Endometrial microvascular endothelial cells (primary cell): ENCODE results near the gene DOCK9. TPM values are rescaled to one million over a fixed set of nuclear protein-coding genes. Genes with fewer than 3 reads are reported as not detected.

ENCODE experiments used
- in situ Hi-C: cut with HindIII; loops from 2 replicates; pipeline ENCODE4 v1.10.0; 2017; ENCODE audit warnings: low sequenced_read_pairs, low pct_unique_long_range_greater_than_20kb; ENCODE audit errors: inconsistent ontology term
- total RNA-seq: library from RNA; depleted of rRNA; stranded (reverse); fragments of >200 nt; gene quantifications from one replicate; pipeline ENCODE4 v1.2.3, GENCODE V29; 2015; ENCODE audit errors: inconsistent ontology term

DOCK9 gene
- total RNA-seq, 1 donor from 2014 or later, result 210 TPM

DNA sequence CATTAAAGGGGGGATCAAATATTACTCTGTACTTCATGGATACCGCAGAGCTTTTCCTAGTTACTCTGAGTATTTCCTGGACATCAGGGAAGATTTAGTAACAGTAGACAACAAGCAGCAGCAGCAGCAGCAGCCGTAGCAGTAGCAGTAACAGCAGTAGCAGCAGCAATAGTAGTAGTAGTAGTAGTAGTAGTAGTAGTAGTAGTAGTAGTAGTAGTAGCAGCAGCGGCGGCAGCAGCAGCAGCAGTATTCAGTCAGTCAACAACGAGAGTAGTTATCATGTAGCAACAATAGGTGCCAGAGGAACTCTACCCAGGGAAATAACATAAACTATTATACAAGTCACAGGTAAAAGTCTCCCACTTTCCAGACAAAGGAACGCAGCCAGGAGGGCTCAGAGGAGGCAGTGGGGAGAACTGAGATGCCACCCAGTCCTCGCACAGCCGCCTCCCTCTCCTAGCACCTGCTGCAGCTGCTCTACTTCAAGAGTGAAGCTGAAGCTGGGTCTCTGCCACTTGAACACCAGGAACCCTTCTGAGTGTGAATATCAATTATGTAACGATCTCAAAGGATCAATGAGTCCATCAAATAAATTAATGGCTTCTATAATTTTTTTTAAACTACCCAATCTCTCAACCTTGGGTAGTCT is 1.3 kb upstream of the DOCK9 start:
- in situ Hi-C loops, result no loop called here

GRCh38 chr13:98978280-98978679 is 416 bp upstream of the DOCK9 start:
- in situ Hi-C loops, result no loop called here

DNA sequence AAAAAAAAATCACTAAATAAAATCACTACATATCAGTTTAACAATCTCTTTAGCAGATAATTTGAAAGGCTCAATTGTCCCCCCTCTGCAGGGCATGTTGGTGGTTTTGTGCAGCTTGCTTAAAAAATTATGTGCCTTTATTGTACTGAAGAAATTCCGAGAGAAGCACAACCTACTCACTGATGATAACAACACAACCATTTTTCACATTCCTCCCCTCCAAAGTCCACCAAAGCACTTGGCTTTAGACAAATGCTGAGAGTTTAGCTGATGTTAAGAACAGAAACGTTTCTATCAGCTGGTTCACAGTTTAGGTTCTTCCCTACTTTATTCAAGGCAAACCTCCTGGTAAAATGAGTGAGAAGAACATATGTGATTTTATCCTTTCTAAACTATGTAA is 923 bp downstream of the DOCK9 start:
- in situ Hi-C loops, result no loop called here

- in situ Hi-C loops, result no loop called here
These were observed 1.5 kb downstream of the DOCK9 start for GRCh38 chr13:98976338-98976737.

DNA sequence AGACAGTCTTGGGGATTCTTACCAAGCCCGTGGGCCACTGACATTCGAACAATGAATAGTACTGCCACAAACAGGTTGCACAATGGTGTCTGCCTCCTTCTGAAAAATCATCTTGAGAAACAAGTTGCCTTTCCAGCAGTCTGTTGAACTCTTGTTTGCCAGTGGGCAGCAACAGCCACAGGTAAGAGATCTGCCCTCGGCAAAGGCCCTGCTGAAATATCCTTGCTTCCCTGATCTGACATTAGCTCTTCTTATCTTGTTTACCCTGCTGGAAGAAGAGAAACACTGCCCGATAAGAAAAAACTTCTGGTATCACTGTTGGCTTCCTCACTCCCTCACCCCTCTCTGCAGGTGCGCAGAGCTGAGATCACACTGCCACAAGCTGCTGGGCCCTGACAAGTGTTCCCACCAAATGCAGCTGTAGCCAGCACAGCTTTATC is 2.0 kb downstream of the DOCK9 start:
- in situ Hi-C loops, result no loop called here

GRCh38 chr13:98974053-98974452 is 3.8 kb downstream of the DOCK9 start:
- in situ Hi-C loops, result no loop called here

GRCh38 chr13:98972627-98973026 is 5.2 kb downstream of the DOCK9 start:
- in situ Hi-C loops, result no loop called here

GRCh38 chr13:98972059-98972458 is 5.8 kb downstream of the DOCK9 start:
- in situ Hi-C loops, result no loop called here

DNA sequence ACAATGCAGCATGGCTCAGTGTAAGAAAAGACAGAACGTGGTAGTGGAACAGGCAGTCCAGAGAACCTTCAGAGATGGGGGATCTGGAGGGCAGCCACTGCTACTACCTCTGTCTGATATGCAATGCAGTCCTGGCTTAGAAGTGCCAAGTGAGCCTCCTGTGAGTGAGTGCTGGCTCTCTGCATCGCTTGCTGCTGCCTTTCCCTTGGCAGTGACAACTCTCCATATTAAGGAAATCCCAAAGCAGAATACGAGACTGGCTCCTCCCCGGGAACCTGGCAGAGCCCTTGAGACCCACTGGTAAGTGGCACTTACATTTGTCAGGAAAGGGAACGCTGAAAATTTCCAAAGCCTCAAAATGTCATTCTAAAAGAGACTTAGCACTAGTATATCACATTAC is 7.5 kb downstream of the DOCK9 start:
- in situ Hi-C loops, result no loop called here

- in situ Hi-C loops, result no loop called here
These were observed 10.4 kb downstream of the DOCK9 start for GRCh38 chr13:98967491-98967890.

GRCh38 chr13:98966019-98966418 is 11.8 kb downstream of the DOCK9 start:
- in situ Hi-C loops, result no loop called here

DNA sequence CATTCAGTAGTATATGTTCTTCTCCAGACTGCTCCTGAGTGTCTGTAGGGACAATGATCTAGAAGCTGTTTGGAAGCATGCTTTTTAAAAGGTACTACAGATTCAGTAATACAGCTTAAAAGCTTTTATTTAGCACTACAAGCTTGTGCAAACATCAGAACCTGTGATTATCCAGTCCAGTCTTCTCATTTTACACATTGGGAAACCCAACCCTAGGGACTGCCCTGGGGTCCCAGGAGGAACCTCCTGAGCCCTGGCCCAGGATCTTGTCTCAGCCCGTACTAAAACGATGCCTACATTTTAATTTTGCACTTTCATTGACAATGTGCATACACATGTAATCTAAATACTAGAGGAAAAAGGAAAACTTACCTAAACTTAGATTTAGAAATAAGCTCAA is 12.5 kb downstream of the DOCK9 start:
- in situ Hi-C loops, result no loop called here

DNA sequence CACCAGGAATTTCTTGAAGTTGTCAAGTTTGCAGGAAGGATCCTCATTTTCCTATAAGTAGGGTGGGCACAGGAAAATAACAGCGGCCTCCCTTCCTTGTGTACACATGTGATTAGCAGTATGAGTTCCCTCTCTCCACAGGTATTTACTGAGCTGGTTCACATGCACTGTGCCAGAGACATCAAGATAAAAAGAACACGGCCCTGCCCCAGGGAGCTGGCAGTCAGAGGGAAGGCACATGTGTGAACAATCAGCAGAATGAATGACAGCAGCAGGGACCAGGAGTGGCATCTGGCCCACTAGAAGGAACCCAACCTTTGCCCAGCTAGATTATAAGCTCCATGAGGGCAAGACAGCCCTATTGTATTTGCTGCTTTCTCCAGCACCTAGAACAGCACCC is 13.9 kb downstream of the DOCK9 start:
- in situ Hi-C loops, result no loop called here

DNA sequence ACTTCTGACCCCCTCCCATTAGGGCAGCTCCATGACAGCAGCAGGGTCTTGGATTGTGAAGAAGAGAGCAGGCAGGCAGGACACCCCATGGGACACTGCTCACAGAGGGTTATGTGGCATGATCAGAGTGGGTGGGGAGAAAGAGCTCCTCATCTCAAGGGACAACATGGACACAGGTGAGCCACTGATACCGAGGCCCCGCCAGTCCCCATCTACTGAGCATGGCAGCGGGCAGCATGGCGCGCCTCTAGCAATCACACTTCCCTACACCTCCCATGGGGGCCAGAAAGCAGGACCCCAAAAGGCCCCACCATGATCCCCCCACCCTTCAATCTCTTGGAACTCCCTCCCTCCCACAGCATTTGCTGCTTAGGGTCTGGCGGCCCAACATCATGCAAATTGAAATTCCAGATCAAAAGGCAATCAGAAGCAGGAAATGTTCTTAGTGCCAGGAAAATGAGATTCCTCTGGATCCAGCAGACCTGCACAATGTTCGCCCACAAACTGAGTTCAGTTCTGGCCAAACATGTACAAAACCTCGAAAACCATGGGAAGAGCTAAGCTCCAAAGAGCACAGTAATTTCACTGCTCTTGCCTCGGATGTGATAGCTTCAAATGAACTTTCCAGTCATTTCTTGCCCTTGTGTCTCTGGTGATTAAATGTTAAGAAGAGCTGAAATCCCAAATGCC is 14.8 kb downstream of the DOCK9 start:
- in situ Hi-C loops, result no loop called here

DNA sequence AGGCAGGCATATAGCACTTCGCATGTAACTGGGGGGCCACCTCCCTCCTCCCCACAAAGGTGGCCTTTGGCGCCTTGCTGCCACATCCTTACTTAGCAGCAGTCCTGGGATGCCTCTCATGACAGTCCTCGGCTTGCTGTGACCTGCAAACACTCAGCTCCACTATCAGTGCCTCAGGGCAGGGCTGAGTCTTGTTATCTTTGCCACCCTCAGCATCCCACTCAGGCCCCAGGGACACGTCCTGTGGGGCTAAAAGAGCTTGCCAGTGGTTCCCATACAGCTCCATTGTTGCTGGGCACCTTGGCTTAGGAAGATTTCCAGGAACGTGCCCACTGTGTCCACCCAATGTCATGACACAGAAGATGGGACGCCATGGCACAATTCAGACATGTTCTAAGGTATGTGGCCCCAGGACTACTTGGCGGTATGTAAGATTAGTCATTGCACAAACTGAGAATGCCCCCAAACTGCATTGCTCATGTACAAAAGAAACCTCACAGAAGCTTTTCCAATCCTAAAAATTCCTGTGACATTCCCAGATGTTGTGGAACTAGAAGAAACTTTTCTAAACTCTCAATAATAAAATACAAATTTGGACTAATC is 16.3 kb downstream of the DOCK9 start:
- in situ Hi-C loops, result no loop called here

DNA sequence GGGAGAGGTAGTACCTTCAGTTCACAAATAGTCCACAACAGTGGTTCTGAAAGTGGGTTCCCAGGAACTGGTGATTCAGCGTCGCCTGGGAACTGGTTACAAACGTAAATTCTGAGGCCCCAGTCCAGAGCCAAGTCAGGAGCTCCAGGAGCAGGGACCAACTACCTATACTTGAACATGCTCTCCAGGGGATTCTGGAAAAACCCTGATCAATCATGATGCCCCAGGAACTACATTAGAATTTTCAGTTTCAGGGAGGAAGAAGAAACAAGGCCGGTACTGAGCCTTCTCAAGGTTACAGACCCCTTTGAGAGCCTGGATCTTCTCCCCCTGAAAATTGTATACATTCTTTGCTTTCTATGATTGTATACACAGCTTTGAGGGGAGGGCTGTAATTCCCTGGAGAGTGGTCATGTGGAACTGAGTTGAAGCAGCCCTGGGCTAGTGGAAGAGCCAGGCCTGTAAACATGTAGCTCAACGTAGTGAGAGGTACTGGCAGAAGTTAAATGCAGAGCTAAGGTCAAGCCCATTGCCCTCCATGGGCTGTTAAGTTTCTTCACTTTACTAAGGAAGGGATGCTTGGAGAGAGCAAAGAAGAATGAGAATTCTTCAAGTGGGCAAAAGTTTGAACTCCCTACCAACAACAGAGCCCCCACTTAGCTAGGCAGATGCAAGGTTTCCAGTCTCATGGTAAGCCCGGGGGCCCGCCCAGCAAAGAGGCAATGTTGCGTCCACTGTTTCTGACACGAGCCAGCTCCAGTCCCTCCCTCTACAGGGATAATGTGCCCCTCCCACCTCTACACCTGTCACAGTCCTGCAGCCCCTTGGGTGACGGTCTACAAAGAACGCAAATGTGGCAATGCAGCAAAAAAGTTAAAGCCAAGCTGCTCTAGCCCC is 17.0 kb downstream of the DOCK9 start:
- in situ Hi-C loops, result no loop called here

DNA sequence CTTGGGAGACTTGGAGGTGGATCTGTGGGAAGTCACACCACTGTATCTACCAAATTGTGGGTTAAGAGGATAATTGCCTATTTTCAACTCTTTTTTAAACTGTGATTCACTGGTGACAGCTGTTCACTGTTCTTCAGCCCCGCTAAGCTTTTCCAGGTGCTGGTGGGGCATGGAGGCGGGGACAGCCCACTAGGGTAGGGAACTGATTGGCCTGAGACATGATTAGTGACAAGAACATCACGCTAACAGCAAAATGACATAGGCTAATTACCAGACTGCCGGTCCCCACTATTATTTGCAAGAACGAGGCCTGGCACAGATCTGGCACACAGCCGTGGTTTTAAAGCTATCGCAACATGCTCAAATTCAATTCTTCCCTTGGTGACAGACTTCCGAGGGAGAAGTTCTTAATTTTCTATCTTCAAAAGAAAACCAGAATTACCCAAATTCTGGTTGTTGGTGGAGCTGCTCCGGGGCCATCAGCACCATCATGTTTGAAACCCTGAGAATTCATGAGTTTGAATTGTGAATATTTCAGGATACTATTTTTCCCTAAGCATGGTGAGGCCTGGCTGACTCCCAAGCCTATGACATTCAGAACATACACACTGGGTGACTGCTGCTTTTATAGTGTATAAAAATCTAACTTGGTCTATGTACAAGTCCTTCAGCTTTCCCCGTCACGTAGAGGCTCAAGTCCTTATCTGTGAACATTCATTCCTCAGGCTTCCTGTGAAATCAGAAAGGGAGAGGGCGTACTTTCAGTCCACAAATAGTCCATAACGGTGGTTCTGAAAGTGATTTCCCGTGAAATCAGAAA is 17.9 kb downstream of the DOCK9 start:
- in situ Hi-C loops, result no loop called here

GRCh38 chr13:98959291-98959690 is 18.6 kb downstream of the DOCK9 start:
- in situ Hi-C loops, result no loop called here

- in situ Hi-C loops, result no loop called here
These were observed 19.4 kb downstream of the DOCK9 start for GRCh38 chr13:98958443-98958794.
